ENCODE data around the gene CAPNS1. TPM values are rescaled to one million over a fixed set of nuclear protein-coding genes. Genes with fewer than 3 reads are reported as not detected.
A peak's percentile ranks its signal among the peaks of the same experiment; 100 is the strongest.

Gene CAPNS1
- total and polyA plus RNA-seq, 9 of the 15 experiments (the other 6 are each of a cell fraction or from before 2014, with no cell fraction given) = 77.9 to 576 (median 258) TPM

DNA sequence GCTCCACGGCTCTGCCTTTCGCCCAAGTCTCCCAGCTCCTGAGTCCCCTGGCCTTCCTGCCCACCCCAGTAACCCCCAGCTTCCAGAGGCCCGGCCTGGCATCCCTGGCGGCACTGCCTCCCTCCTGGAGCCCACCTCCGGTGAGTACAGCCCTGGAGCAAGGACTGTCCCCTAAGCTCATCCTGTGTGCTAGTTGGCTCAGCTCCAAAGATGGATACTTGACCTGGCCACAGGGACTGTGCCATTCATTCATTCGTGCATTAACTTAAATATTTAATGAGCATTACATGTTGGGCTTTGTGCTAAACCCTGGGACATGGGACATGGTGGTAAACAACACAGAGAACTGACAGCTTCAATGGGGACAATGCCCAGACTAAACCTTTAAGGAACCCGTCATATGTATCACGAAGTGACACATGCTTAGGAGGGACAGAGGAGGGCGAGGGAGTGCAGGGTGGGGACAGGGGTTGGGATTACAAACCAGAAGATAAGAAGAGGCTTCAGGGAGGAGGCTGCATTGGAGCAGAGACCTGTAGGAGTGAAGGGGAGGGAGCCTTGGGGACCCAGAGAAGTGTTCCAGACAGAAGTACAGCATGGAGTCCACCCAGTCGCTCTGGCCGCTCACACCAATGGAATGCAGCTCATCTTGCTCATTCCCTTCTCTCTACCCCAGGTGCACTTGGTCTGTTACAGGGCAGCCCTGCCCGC, 35.9 kb upstream of the CAPNS1 start (continued):
- TF ChIP-seq KLF1 (tag; IDR thresholded peaks at IDR 0.05) (0 out of 2 replicates have a peak, but pooled peaks have one; percentile 43), SMARCA4 (IDR thresholded peaks at IDR 0.05) (peak; percentile 80), ARID1B (IDR thresholded peaks at IDR 0.05) (peak; percentile 83), HDAC2 (IDR thresholded peaks at IDR 0.05) (peak; percentile 62; the same call in 1 of the 2 replicates), RCOR1 (IDR thresholded peaks at IDR 0.05; ENCODE audit: borderline replicate concordance in 1 of 2, low read depth in 2 of 2, low read length in 2 of 2) (peak in 1 of 2 experiments; percentile 76; a peak in 2 of 4 replicates), CBFA2T2 (conservative IDR thresholded peaks at IDR 0.05) (peak; percentile 54), TAL1 (IDR thresholded peaks at IDR 0.05) (peak; percentile 71), ID3 (CRISPR knock-in tag; IDR thresholded peaks at IDR 0.05) (no peak), ID3 (tag; IDR thresholded peaks at IDR 0.05) (no peak)
- TF ChIP-seq, protein P1, sequence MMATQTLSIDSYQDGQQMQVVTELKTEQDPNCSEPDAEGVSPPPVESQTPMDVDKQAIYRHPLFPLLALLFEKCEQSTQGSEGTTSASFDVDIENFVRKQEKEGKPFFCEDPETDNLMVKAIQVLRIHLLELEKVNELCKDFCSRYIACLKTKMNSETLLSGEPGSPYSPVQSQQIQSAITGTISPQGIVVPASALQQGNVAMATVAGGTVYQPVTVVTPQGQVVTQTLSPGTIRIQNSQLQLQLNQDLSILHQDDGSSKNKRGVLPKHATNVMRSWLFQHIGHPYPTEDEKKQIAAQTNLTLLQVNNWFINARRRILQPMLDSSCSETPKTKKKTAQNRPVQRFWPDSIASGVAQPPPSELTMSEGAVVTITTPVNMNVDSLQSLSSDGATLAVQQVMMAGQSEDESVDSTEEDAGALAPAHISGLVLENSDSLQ (IDR thresholded peaks at IDR 0.05) = peak; percentile 54
- TF ChIP-seq, protein P2, sequence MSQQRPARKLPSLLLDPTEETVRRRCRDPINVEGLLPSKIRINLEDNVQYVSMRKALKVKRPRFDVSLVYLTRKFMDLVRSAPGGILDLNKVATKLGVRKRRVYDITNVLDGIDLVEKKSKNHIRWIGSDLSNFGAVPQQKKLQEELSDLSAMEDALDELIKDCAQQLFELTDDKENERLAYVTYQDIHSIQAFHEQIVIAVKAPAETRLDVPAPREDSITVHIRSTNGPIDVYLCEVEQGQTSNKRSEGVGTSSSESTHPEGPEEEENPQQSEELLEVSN (IDR thresholded peaks at IDR 0.05; ENCODE audit: borderline replicate concordance in 1 of 2, extremely low read depth in 1 of 2, insufficient read depth in 1 of 2, insufficient read length in 1 of 2, low read depth in 1 of 2, low read length in 1 of 2, poor library complexity in 1 of 2, severe bottlenecking in 1 of 2) = peak; percentile 25 to 42
- TF ChIP-seq, protein P3, sequence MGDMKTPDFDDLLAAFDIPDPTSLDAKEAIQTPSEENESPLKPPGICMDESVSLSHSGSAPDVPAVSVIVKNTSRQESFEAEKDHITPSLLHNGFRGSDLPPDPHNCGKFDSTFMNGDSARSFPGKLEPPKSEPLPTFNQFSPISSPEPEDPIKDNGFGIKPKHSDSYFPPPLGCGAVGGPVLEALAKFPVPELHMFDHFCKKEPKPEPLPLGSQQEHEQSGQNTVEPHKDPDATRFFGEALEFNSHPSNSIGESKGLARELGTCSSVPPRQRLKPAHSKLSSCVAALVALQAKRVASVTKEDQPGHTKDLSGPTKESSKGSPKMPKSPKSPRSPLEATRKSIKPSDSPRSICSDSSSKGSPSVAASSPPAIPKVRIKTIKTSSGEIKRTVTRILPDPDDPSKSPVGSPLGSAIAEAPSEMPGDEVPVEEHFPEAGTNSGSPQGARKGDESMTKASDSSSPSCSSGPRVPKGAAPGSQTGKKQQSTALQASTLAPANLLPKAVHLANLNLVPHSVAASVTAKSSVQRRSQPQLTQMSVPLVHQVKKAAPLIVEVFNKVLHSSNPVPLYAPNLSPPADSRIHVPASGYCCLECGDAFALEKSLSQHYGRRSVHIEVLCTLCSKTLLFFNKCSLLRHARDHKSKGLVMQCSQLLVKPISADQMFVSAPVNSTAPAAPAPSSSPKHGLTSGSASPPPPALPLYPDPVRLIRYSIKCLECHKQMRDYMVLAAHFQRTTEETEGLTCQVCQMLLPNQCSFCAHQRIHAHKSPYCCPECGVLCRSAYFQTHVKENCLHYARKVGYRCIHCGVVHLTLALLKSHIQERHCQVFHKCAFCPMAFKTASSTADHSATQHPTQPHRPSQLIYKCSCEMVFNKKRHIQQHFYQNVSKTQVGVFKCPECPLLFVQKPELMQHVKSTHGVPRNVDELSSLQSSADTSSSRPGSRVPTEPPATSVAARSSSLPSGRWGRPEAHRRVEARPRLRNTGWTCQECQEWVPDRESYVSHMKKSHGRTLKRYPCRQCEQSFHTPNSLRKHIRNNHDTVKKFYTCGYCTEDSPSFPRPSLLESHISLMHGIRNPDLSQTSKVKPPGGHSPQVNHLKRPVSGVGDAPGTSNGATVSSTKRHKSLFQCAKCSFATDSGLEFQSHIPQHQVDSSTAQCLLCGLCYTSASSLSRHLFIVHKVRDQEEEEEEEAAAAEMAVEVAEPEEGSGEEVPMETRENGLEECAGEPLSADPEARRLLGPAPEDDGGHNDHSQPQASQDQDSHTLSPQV (IDR thresholded peaks at IDR 0.05) = peak; percentile 72

All from K562 (cell line).